ENCODE measurements around the gene MAP7.

MAP7 gene

DNA sequence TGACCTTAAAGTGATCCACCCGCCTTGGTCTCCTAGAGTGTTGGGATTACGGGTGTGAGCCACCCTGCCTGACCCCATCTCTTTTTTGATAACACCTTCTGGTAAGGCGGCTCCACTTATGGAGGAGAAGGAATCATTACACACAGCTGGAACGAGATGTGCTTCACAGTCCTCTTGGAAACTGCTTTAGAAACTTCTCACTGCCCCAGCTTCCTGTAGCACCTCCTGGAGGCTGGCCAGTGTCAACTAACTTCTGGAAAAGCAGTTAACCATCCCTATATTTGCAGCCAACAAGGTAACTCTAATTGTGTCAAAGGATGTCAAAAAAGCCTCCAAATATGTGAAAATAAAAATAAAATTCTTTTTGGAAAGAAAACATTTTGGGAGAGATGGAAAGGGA is 211.7 kb downstream of the MAP7 start:
- no peak overlapping the region for H3K9ac ChIP-seq (ENCODE audit: low read depth, low read length)
- H3K27me3 ChIP-seq (ENCODE audit: control insufficient read depth, insufficient read depth, low read length) = no peaks in the 10 kb centered on the region
- no peaks in the 10 kb centered on the region; the same call in 1 of the 2 replicates for H3K4me1 ChIP-seq (ENCODE audit: control insufficient read depth, insufficient read depth, low read length)
- no peak overlapping the region for H3K27ac ChIP-seq (ENCODE audit: low read depth, low read length)
- no peaks in the 10 kb centered on the region for H3K9me3 ChIP-seq (ENCODE audit: control insufficient read depth, insufficient read depth, low read length)
- no peak overlapping the region for H3K4me3 ChIP-seq (ENCODE audit: low read depth, low read length)
- H3K36me3 ChIP-seq (ENCODE audit: control insufficient read depth, insufficient read depth, low read length) = peaks cover 7% of the 10 kb centered on the region

- Histone ChIP-seq H3K27me3 (ENCODE audit: control insufficient read depth, insufficient read depth, low read length) (no peaks in the 10 kb centered on the region), H3K9ac (ENCODE audit: low read depth, low read length) (no peak overlapping the region), H3K27ac (ENCODE audit: low read depth, low read length) (no peak overlapping the region), H3K9me3 (ENCODE audit: control insufficient read depth, insufficient read depth, low read length) (no peaks in the 10 kb centered on the region), H3K4me1 (ENCODE audit: control insufficient read depth, insufficient read depth, low read length) (no peaks in the 10 kb centered on the region; the same call in 1 of the 2 replicates), H3K36me3 (ENCODE audit: control insufficient read depth, insufficient read depth, low read length) (peaks cover 7% of the 10 kb centered on the region), H3K4me3 (ENCODE audit: low read depth, low read length) (no peak overlapping the region)
Observed at GRCh38 chr6:136337606-136338005, 212.6 kb downstream of the MAP7 start.

DNA sequence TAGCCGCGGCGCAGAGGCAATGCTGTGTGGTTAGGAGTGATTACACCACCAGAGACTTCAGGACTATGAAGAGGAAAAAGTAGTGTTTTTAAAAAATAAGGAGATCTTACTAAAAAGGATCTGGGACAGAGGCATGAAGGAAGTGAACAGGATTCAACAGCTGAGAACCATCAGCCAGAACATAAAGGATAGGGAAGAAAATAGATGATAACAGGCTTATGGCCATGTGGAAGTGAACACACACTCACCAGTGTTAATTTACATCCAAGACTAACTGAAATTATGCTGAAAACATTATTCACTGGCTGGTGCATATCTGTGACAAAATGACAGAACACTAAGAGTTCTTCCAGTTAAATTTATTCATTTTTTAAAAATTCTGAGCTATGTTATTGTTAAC is 213.1 kb downstream of the MAP7 start:
- H3K9me3 ChIP-seq (ENCODE audit: control insufficient read depth, insufficient read depth, low read length) = no peaks in the 10 kb centered on the region
- H3K9ac ChIP-seq (ENCODE audit: low read depth, low read length) = no peak overlapping the region
- no peaks in the 10 kb centered on the region; the same call in 1 of the 2 replicates for H3K4me1 ChIP-seq (ENCODE audit: control insufficient read depth, insufficient read depth, low read length)
- no peaks in the 10 kb centered on the region for H3K27me3 ChIP-seq (ENCODE audit: control insufficient read depth, insufficient read depth, low read length)
- no peak overlapping the region for H3K27ac ChIP-seq (ENCODE audit: low read depth, low read length)
- no peak overlapping the region for H3K4me3 ChIP-seq (ENCODE audit: low read depth, low read length)
- peaks cover 7% of the 10 kb centered on the region for H3K36me3 ChIP-seq (ENCODE audit: control insufficient read depth, insufficient read depth, low read length)

DNA sequence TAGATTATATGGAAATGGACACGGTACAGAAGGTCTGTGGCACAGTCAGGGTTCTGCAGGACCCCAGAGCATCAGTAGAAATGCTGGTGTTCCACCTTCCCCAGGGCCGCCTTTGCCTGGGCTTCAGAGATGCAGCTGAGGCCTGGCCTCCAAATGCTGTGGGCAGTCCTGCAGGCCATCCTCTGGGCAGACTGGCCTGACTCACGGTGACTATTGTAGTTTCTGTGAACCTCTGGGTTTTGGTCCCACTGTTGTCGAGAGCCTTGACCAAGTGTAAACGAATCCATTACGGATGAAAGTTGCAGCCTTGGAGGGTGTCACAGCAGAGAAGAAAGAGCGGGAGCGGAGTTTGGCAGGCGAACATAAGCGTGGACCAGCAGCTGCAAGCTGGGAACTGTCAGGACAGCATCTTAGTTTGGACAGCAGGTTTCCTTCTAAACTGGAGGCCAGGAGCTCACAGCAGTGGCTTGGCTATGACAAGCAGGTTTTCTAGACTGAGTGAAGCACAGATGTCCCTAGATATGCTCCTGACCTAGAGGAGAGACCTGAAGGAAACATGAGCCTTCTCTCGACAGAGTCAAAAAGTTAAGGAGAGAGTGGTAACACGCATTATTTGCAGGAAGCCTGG is 214.4 kb downstream of the MAP7 start:
- Histone ChIP-seq H3K9me3 (ENCODE audit: control insufficient read depth, insufficient read depth, low read length) (no peaks in the 10 kb centered on the region), H3K9ac (ENCODE audit: low read depth, low read length) (no peak overlapping the region), H3K4me1 (ENCODE audit: control insufficient read depth, insufficient read depth, low read length) (no peaks in the 10 kb centered on the region; the same call in 1 of the 2 replicates), H3K27ac (ENCODE audit: low read depth, low read length) (no peak overlapping the region), H3K4me3 (ENCODE audit: low read depth, low read length) (no peak overlapping the region), H3K36me3 (ENCODE audit: control insufficient read depth, insufficient read depth, low read length) (no peaks in the 10 kb centered on the region), H3K27me3 (ENCODE audit: control insufficient read depth, insufficient read depth, low read length) (no peaks in the 10 kb centered on the region)

GRCh38 chr6:136334853-136335252 is 215.4 kb downstream of the MAP7 start:
- H3K9me3 ChIP-seq (ENCODE audit: control insufficient read depth, insufficient read depth, low read length) = no peaks in the 10 kb centered on the region
- no peaks in the 10 kb centered on the region; the same call in 1 of the 2 replicates for H3K4me1 ChIP-seq (ENCODE audit: control insufficient read depth, insufficient read depth, low read length)
- H3K9ac ChIP-seq (ENCODE audit: low read depth, low read length) = no peak overlapping the region
- H3K36me3 ChIP-seq (ENCODE audit: control insufficient read depth, insufficient read depth, low read length) = no peaks in the 10 kb centered on the region
- H3K4me3 ChIP-seq (ENCODE audit: low read depth, low read length) = no peak overlapping the region
- H3K27me3 ChIP-seq (ENCODE audit: control insufficient read depth, insufficient read depth, low read length) = no peaks in the 10 kb centered on the region
- no peak overlapping the region for H3K27ac ChIP-seq (ENCODE audit: low read depth, low read length)

GRCh38 chr6:136334465-136334846 is 215.8 kb downstream of the MAP7 start:
- Histone ChIP-seq H3K27ac (ENCODE audit: low read depth, low read length) (no peak overlapping the region), H3K36me3 (ENCODE audit: control insufficient read depth, insufficient read depth, low read length) (no peaks in the 10 kb centered on the region), H3K27me3 (ENCODE audit: control insufficient read depth, insufficient read depth, low read length) (no peaks in the 10 kb centered on the region), H3K4me3 (ENCODE audit: low read depth, low read length) (no peak overlapping the region), H3K9me3 (ENCODE audit: control insufficient read depth, insufficient read depth, low read length) (no peaks in the 10 kb centered on the region), H3K4me1 (ENCODE audit: control insufficient read depth, insufficient read depth, low read length) (no peaks in the 10 kb centered on the region; the same call in 1 of the 2 replicates), H3K9ac (ENCODE audit: low read depth, low read length) (no peak overlapping the region)

DNA sequence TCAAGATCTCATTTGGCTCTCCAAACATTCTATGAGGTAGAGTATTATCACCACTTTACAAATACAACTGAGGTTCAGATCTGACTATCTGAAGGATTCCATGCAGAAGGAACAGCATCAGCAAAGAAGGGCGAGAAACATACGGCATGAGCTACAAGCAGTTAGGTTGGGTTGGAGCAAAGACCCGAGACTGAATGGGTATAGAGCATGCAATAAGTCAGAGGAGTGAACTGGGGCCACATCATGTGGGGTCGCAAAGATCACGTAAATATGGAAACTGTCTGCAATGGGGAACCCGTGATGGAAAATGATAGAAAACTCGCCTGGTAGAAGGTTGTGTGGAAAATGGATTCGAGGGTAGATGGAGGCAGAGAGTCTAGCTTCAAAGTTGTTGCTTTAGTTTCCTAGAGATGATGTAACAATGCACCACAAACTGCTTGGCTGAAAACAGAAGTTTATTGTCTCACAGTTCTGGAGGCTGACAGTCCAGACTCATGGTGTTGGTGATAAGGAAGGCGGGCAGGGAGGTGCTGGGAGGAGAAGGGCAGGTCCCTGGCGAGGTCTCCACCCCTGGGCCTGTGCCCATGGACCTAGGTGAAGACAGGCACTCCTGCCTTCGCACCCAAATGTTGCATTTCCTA is 216.3 kb downstream of the MAP7 start:
- no peaks in the 10 kb centered on the region for H3K36me3 ChIP-seq (ENCODE audit: control insufficient read depth, insufficient read depth, low read length)
- H3K9ac ChIP-seq (ENCODE audit: low read depth, low read length) = no peak overlapping the region

GRCh38 chr6:136331461-136331860 is 218.8 kb downstream of the MAP7 start:
- Histone ChIP-seq H3K27ac (ENCODE audit: low read depth, low read length) (no peak overlapping the region), H3K4me3 (ENCODE audit: low read depth, low read length) (no peak overlapping the region), H3K27me3 (ENCODE audit: control insufficient read depth, insufficient read depth, low read length) (no peaks in the 10 kb centered on the region), H3K9ac (ENCODE audit: low read depth, low read length) (no peak overlapping the region), H3K36me3 (ENCODE audit: control insufficient read depth, insufficient read depth, low read length) (no peaks in the 10 kb centered on the region), H3K9me3 (ENCODE audit: control insufficient read depth, insufficient read depth, low read length) (no peaks in the 10 kb centered on the region), H3K4me1 (ENCODE audit: control insufficient read depth, insufficient read depth, low read length) (no peaks in the 10 kb centered on the region; the same call in 1 of the 2 replicates)

More for the DNA sequence above, 216.3 kb downstream of the MAP7 start:
- Histone ChIP-seq H3K4me1 (ENCODE audit: control insufficient read depth, insufficient read depth, low read length) (no peaks in the 10 kb centered on the region; the same call in 1 of the 2 replicates), H3K27ac (ENCODE audit: low read depth, low read length) (no peak overlapping the region), H3K27me3 (ENCODE audit: control insufficient read depth, insufficient read depth, low read length) (no peaks in the 10 kb centered on the region), H3K9me3 (ENCODE audit: control insufficient read depth, insufficient read depth, low read length) (no peaks in the 10 kb centered on the region), H3K4me3 (ENCODE audit: low read depth, low read length) (no peak overlapping the region)

DNA sequence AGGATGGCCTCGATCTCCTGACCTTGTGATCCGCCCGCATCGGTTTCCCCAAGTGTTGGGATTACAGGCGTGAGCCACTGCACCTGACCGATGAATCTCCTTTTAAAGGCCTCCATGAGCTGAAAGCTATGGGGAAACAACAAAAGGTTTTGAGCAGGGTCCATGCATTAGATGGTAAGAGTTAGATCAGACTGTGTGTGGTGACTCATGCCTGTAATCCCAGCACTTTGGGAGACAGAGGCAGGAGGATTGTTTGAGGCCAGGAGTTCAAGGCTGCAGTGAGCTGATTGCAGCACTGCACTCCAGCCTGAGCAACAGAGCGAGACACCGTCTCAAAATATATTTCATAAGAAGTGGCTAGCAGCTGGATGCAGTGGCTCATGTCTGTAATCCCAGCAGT is 219.6 kb downstream of the MAP7 start:
- H3K27me3 ChIP-seq (ENCODE audit: control insufficient read depth, insufficient read depth, low read length) = no peaks in the 10 kb centered on the region
- H3K9ac ChIP-seq (ENCODE audit: low read depth, low read length) = no peak overlapping the region
- H3K9me3 ChIP-seq (ENCODE audit: control insufficient read depth, insufficient read depth, low read length) = no peaks in the 10 kb centered on the region
- H3K4me3 ChIP-seq (ENCODE audit: low read depth, low read length) = no peak overlapping the region
- H3K4me1 ChIP-seq (ENCODE audit: control insufficient read depth, insufficient read depth, low read length) = no peaks in the 10 kb centered on the region
- no peaks in the 10 kb centered on the region for H3K36me3 ChIP-seq (ENCODE audit: control insufficient read depth, insufficient read depth, low read length)
- H3K27ac ChIP-seq (ENCODE audit: low read depth, low read length) = no peak overlapping the region

DNA sequence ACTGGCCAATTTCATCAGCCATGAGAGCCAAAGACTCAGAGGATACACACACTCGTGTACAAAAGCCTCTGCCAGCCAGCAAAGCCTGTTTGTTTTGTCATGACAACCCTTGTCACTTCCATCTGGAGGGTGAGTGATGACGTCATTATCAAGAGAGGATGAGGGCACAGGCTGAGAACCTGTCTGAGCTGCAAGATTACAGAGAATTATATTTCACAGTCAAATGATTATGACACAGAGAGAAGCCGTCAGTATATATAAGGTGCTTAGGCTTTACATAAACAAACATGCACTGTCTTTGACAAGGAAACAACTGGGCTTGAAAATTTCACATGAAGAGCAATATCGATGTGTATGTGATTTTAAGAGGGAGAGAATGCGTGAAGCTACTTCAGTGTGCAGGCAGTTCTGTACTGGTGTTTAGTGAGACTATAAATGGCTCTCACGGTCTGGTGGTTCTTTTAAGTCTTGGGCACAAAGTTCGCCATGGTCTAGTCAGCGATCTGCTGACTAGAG is 224.1 kb downstream of the MAP7 start:
- H3K36me3 ChIP-seq (ENCODE audit: control insufficient read depth, insufficient read depth, low read length) = no peaks in the 10 kb centered on the region
- no peak overlapping the region for H3K9ac ChIP-seq (ENCODE audit: low read depth, low read length)
- no peak overlapping the region for H3K4me3 ChIP-seq (ENCODE audit: low read depth, low read length)
- H3K27ac ChIP-seq (ENCODE audit: low read depth, low read length) = no peak overlapping the region
- no peaks in the 10 kb centered on the region for H3K9me3 ChIP-seq (ENCODE audit: control insufficient read depth, insufficient read depth, low read length)
- no peaks in the 10 kb centered on the region for H3K4me1 ChIP-seq (ENCODE audit: control insufficient read depth, insufficient read depth, low read length)
- H3K27me3 ChIP-seq (ENCODE audit: control insufficient read depth, insufficient read depth, low read length) = no peaks in the 10 kb centered on the region

DNA sequence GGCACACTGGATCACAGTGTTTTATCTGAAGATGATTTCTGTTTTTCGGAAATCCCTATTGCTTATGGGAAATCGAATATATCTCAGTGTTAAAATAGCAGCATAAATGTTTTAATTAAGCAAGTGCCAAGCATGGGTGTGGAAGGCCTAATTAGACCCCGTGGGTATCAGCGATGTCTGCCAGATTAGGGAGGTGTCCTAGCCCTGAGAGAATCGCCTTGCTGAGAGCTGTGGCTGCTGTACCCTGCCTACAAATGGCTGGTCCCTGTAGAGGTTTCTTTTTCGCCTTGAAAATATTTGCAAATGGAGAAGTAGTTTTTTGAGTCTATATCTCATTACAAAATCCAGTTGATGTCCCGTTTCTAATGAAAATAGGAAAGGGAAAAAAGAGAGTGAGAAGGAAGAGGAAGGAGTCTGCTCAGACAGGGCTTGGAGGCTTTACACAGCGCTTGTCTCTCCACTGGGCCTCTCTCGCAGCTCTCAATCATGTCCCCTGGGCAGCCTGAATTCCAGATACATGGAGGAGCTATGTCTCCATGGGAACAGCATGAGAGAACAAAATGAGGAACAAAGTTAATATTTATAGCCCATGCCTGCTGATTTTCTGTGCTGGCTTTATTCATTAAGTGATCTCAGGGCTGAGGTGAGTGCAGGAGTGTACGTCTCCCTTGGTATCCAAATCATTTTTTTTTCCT is 225.4 kb downstream of the MAP7 start:
- H3K9ac ChIP-seq (ENCODE audit: low read depth, low read length) = no peak overlapping the region
- no peaks in the 10 kb centered on the region for H3K9me3 ChIP-seq (ENCODE audit: control insufficient read depth, insufficient read depth, low read length)
- H3K4me1 ChIP-seq (ENCODE audit: control insufficient read depth, insufficient read depth, low read length) = no peaks in the 10 kb centered on the region
- H3K4me3 ChIP-seq (ENCODE audit: low read depth, low read length) = no peak overlapping the region
- no peaks in the 10 kb centered on the region for H3K36me3 ChIP-seq (ENCODE audit: control insufficient read depth, insufficient read depth, low read length)
- no peaks in the 10 kb centered on the region for H3K27me3 ChIP-seq (ENCODE audit: control insufficient read depth, insufficient read depth, low read length)
- H3K27ac ChIP-seq (ENCODE audit: low read depth, low read length) = peak overlapping the region; percentile 5
